HG03103 (cell line): Measurements from ENCODE around the gene ASTN1.

Experiments
- ATAC-seq: cut with Tn5 transposase; IDR thresholded peaks from one replicate; pipeline ENCODE4 v1.9.1; 2021; ENCODE audit warnings: low read depth; ENCODE audit not compliant: unreplicated experiment

Gene ASTN1

DNA sequence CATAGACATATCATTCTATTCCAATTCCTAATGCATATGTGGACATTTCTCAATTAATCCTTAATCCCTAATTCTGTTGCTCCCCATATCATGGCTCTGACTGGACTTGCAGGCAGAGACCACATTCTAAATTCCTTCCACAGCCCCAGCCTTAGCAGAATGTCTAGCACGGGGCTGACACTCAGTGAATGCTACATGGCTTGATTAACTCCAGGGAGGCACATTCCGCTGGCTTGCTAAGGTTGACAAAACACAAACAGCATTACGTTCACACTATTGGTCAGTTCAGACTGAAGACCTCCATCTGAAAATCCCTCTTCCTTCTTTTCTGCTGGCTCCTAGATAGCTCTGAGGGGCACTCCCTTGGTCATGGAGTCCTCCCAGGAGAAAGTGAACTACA, 119.4 kb downstream of the ASTN1 start:
- no peak for ATAC-seq

DNA sequence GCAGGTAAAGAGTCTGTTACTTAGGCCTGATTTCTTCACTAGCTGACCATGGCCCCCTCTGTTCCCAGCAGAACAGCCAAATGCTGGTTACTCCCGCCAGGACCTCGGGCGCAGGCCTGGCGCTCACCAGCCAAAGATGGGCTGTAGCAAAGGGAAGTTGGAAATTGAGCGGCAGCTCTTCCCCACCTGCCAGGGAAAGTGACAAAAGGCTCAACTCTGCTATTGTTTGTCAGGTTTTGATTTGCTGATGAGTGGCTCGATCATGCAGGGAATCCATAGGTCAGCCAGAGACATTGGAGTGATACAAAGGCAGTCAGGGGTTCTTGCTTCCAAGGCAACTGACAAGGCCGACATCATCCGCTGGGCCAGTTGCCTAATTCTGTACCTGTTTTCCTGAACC, 120.1 kb downstream of the ASTN1 start:
- no peak for ATAC-seq

DNA sequence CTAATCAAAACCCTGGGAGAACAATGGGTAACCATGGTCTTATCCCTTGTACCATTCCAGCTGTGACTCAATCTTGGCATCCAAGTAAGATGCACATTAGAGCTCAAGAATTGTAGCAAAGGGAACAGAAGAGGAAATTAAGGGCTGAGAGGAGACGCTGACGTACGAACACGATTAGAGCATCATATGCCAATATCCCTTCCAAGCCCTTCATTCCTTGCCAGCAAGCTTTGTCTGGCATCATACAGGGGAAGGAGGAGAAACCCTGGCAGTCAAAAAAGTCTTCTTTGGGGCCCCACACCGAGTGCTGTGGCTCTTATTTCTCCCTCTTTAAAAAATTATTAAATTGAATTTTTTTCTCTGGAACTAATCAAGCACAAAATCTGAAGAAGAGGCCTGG, 120.9 kb downstream of the ASTN1 start:
- ATAC-seq: no peak

DNA sequence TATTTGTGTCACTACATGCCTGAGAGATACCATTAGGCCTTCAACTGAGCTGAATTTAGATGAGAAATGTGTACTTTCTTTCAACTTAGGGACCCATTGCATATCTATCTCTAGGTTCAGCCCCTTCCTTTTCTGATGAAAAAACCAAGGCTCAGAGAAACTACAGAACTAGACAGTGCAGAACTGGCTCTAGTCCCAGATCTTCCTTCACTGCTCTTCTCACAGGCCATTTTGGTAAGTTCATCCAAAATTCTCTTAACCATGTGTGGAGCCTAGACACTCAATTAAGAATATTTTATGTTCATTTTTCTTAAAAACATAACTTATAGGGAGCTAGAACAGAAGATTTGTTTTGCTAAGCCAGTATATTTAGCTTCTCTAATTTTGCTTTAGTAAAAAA, 128.9 kb downstream of the ASTN1 start:
- no peak for ATAC-seq

DNA sequence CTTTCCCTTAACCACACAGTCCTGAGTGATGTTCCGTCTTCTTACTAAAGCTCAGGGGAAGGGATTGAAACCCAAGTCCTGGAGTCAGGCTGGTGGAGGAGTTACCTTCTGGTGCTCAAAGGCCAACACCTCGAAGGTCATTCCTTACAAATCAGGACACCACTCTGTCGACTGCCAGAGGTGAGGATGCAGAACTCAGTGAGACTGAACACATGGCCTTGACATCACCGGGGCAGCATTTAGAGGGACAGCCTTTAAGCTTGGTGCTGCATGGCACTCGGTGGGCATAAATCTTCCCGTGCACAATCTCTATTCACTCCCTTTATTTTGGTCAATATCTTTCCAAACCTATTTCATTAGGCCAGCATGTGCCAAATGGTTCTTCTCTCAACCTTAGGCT, 130.9 kb downstream of the ASTN1 start:
- ATAC-seq: no peak

DNA sequence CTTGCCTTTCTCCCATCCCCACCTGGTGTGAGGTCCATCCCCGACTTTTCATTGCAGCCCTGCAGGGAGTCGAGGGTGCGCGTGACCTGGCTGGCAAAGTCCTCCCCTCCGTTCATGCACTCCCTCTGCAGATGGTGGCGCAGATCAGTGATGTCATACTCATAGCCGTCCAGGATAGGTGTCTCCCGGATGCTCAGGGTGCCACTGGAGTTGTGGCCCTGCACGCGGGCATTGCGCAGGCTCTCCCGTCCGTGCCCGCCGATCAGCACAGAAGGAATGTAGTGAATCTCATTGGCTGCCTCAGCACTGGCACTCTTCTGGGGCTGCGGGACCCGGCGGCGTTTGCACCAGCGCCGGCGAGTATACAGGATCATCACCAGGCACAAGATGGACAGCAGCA, 132.1 kb downstream of the ASTN1 start:
- no peak for ATAC-seq

DNA sequence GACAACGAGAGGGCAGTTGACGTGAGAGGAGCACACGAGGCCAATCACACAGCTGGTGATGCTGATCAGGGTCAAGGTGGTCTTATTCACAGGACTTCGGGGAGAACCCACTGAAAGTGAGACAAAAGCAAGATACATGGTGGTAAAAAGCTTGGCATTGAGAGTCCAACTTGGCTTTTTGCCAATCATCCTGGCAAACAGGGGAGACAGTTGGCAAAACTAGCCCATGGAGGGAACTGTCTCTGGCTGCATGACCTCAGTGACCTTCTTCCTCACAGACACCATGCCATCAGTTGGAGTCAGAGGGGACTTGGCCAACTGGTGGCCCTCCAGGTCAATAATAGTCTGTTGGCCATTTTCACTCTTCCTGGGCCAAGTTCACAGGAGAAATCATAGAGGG, 139.9 kb downstream of the ASTN1 start:
- ATAC-seq: no peak

DNA sequence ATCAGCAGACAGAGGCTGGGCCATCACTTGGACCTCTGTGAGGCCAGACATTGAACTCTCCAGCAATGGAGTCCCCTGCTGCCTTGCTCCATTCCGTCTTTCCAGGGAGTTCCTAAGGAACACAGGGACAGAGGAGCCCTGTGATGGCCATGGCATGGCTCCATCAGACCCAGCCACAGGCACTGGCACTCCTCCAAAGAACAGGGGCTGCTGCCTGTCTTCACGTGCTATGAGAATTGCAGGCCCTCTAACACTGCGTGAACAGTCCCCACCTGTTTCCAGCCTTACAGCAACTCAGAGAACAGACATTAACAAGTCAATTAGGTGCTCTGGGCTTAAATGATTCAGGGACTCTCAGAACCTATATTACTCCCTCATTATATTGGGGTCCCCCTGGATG, 140.8 kb downstream of the ASTN1 start:
- ATAC-seq: no peak

DNA sequence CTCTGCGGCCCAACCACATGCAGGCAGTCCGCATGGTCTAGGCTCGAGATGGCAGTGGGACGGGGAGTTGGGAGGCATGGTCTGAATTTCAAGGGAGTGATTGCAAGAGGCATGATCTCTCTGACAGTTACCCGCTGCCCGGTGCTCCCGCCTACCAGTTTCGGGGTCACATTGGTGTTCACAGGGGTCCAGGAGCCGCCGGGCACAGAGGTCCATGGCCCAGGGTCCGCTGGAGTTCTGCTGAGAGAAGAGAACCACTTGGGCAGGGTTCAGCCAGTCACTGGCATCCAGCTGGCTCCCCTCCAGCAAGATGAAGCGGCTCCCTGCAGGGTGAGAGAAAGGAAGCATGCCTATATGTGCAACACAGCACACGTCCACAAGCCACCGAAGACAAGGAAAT, 141.3 kb downstream of the ASTN1 start:
- no peak for ATAC-seq

DNA sequence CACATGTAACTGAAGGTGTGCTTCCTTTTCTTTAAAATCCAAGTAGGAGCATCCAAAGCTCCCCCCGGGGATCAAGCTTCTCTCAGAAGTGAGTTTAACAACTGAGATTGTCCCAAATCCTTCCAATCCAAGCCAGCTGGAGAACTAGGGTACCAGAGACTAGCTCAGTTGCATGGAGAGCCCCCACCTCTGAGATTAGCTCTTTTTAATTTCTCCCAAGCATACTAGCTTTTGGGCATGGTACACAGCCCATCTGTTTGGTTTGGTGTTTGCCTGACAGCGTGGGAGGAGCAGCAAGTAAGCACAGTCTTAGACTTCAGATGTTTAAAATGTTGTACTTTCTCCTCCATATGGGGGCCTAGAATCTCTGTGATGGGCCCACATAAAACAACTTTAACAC, 142.8 kb downstream of the ASTN1 start:
- no peak for ATAC-seq

DNA sequence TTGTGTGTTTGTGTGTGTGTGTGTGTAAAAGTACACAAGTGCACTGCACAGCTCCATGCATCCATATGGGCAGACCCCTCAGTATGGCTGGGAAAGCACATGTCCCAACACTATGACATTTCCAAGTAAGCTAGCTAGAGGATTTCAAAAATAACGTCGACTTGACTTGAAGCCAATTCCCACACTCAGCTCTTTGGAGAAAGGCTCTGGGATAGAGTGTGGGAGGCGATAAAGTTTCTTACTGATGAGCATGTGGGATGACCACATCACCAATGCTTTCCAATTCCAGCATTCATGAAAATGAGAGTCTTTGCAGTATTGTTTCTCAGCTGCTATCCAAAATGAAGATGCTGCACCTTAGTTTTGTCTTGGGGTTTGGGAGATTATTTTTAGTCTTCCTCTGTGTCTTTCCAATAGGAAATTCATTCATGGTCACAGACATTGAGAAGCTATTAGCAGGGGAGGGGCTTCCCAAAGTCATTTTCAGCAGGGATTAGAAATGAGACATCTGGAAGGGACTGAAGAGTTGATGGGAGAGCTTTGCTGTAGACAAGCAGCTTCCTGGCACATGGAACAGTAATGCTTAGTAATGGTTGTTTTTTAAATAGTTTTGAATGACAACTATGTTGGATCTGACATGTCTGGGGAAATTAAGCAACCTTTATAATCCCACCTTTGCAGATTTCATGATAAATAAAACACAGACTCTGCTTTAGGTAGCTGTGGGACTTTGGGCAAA, 143.5 kb downstream of the ASTN1 start:
- no peak for ATAC-seq

DNA sequence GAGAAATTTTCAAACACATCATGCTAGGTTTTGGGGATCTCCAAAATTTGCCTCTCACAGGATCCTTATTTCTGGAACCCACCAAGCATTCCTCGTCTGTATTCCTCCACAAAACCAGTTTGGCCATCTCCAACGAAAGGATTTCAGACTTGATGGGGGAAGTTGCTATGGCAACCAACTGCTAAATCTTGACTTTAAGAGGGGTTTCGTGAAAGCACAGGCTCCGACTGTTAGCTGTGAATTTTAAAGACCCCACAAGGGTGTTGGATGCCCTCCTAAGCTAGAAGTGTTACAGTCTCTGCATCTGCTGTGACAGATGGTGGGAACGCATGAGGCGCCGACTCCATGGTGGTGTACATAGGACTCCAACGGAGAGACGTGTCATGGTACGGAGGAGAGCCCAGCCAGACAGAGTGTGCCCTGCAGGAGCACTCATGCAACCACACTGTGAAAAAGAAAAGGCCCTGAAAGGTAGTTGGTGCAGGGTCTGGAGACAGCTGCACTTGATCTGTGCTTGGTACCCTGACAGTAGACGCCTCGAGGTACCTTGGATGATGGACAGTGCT, 147.1 kb downstream of the ASTN1 start:
- ATAC-seq: no peak

DNA sequence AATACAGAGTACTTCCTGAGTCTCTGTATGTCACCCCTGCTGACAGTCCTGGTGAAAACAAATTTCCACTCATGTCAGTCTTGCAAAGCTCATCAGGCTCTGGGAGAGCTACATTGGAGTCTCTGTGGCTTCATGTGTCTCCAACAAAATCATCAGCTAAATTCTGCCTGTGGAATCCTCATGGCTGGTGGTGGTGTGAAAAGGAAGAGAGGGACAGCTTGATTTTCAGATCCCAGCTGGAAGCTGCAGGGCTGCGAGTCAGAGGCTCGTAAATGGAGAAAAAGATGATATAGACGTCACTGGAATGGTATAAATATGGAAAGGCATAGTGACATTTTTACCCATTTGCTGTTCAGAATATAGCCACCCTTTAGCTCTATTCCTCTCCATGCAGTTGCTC, 150.2 kb downstream of the ASTN1 start:
- ATAC-seq: no peak

DNA sequence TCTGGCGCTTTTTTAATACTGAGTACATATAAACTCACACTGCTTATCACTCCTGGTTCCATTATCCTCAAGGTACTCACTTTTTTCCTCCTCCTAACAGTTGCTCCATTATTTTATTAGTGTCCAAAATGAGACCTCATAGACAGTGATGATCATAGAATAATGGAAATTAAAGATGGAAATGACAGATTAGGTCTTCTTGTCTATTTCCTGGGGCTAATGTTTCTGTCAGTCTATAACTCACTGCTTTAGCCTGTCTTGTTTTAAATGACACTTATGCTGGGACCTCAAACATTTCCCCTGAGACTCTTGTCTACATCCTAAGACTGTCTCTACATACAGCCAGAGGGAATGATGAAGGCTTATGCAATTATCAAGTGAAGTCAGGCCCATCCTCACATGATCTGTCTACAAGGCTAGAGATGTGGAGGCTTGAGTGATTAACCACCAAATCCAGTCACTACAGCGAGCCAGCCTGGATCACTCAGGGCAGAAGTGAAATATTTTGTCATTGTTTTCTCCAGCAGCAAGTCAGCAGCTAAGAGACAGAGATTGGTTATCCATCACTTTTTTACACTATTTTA, 152.1 kb downstream of the ASTN1 start:
- no peak for ATAC-seq

DNA sequence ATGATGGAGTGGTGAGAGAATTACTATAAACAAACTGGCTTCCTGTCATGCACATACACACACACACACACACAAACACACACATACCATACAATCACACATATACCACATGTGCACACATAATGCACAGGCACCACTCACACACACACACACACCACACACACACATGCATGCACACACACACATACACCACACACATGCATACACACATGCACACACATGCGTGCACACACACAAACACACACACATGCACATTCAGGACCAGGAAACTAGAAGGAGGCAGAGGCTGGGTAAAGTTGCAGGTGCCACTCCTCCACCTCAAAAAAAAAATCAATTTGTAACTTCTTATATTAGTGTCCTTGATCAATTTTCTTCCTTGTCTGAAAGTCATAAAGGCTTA, 153.0 kb downstream of the ASTN1 start:
- no peak for ATAC-seq

DNA sequence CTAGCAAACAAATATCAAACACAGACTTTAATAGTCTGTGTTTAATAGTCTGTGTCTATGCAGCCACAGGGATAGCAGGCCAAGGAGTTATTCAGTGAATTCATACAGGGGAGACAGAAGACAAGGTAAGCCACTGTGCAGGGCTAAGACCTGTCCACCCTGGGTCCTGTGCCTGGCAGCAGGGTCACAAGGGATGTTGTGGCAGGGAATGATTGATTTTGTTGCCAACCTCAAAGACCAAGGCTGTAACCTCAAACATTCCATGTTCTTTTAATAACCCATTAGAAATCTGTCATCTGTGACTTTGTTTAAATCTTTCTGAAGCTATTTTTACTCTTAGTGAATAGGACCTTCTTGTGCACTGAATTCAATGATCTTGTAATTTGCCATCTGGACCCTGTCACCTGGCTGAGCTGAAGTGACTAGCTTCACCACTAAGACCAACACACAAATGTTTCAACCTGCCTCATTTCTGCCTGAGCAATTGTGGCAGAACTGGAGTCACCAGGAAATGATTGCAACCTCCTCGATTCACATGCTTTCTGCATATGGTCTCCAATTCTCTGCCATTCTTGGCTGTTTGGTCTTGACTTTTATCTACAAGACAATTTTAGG, 154.2 kb downstream of the ASTN1 start:
- ATAC-seq: no peak

DNA sequence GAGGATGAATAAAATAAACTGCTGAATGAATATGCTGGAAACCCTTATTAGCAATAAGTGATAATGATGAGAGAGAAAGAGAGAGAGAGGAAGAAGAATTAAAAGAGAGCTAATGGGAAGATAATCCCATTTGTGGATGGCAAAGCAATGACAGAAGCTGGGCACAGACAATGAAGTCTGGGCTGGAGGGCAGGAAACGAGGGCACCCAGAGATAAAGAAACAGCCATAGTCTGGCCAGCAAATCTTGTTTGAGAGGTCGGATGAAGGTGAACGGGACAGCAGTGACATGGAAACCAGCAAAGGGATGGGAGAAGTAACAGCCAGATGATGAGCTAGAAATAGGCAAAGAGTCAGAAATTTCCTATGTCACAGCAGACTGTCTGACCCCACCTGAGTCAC, 155.9 kb downstream of the ASTN1 start:
- no peak for ATAC-seq

DNA sequence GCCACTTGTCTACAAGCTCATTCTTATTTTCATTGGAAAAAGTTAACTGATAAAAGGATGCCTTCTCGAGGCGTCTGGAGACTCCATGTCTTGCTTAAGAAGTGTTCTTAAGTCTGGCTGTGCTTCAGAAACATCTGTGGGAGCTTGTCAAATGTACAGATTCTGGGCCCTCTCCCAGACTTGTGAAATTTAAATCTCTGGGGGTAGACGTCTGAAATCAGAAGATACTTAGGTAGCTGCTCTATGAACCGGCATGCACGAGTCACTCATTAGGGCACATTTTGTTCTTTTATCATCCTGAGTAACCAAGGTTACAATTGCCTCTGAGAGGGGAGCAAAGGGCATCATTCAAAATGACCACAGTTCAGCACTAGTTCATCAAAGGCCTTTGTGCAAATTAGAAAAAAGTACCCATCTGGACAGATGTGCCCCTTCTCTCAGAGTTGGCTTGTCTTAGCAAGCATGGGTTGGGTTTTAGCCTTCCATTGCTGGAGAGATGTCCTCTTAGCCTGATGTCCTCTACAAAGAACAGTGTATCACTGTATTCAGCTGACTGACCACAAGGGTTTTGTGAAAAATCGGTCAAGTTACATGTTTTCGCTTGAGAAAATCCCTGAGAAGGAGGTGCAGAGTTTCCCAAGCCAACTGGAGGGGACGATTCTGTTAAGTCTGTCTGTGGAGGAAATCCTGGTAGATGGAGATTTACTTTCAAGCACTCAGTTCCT, 156.9 kb downstream of the ASTN1 start:
- no peak for ATAC-seq

DNA sequence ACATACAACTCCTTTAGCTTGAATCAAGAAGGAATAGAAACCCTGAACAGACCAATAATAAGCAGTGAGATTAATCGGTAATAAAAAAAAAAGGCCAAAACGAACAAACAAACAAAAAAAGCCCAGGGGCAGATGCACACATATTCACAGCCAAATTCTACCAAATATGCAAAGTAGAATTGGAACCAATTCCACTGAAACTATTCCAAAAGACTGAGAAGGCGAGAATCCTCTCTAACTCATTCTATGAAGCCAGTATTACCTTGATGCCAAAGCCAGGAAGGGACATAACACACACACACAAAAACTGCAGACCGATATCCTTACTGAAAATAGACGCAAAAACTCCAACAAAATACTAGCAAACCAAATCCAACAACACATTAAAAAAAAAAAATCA, 161.6 kb downstream of the ASTN1 start:
- no peak for ATAC-seq

DNA sequence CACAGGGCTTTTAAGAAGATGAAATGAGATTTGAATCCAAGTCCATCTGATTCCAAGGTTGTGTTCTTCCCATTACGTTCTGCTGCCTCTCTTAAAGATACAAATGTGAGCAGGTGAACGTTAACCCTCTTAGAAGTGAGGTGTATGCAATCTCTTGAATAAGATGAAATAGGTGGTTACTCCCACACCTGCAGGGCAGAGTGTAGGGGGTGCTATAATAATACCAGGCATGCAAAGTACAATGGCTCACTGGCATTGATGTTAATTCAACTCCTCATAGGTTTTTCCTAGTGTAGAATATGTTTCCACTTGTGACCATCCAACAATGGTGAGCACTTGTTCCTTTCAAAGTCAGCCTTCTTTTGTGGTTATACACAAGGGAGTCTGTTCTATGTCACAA, 163.0 kb downstream of the ASTN1 start:
- no peak for ATAC-seq

DNA sequence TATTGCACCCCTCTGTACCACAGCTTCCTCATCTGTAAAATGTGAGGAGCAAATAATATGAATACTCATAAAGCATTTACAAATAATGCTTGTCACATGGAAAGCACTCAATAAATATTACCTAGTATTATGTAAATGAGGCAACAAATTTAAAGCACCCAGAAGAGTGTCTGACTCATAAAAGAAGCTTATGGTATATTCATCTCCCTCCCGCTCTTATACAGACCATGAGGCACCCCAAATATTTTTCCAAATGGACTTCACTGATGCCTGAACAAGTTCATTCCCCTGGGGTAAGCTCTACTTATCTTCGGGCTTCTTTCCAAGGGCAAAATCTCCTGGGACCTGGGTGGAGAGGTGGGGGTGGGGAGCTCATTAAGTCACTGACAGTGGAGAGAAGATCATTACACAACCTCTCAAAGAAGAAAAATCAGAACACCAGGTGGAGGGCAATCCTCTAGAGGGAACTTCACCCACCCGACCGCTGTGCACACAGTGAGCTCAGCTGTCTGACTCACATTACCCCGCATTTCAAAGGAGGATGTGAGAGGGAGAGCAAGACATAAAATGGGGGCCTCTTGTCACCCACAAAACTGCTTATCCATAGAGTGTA, 166.2 kb downstream of the ASTN1 start:
- ATAC-seq: no peak
